Trophoblast cell (in vitro differentiated cells and primary cell): ENCODE data around the gene ADGRA3.
"Not testable (repeated sequence)": the region's sequence is repeated elsewhere in the genome, so short reads cannot be mapped to it uniquely, and the experiment has no call there.

Source experiments
- DNase-seq, 2 donors: peaks; one replicate each; pipeline ENCODE4 v3.0.0-alpha.2; 2016
- H2AFZ ChIP-seq: 2 replicates; pipeline ENCODE4 v1.6.1; 2013; ENCODE audit warnings: low read length, moderate library complexity, mild to moderate bottlenecking; ENCODE audit not compliant: insufficient read depth, poor library complexity
- H2AK5ac ChIP-seq: 2 replicates; pipeline ENCODE4 v1.6.1; 2013; ENCODE audit warnings: mild to moderate bottlenecking, low read length
- H2BK120ac ChIP-seq: 2 replicates; pipeline ENCODE4 v1.6.1; 2013; ENCODE audit warnings: low read length, mild to moderate bottlenecking, moderate library complexity; ENCODE audit not compliant: insufficient read depth, poor library complexity
- H2BK12ac ChIP-seq: 2 replicates; pipeline ENCODE4 v1.6.1; 2013; ENCODE audit warnings: mild to moderate bottlenecking, low read length, moderate library complexity
- H2BK5ac ChIP-seq: 2 replicates; pipeline ENCODE4 v1.6.1; 2013; ENCODE audit warnings: low read length, low read depth, moderate library complexity, mild to moderate bottlenecking; ENCODE audit not compliant: poor library complexity
- H3K14ac ChIP-seq: 2 replicates; pipeline ENCODE4 v1.6.1; 2013; ENCODE audit warnings: mild to moderate bottlenecking, low read length
- H3K18ac ChIP-seq: 2 replicates; pipeline ENCODE4 v1.6.1; 2013; ENCODE audit warnings: mild to moderate bottlenecking, low read length
- H3K23ac ChIP-seq: 2 replicates; pipeline ENCODE4 v1.6.1; 2013; ENCODE audit warnings: low read length
- H3K27ac ChIP-seq: 2 replicates; pipeline ENCODE4 v1.5.1; 2013; ENCODE audit warnings: low read depth, mild to moderate bottlenecking, inconsistent platforms, low read length, moderate library complexity
- H3K27me3 ChIP-seq: 2 replicates; pipeline ENCODE4 v1.6.1; 2013; ENCODE audit warnings: inconsistent platforms, mild to moderate bottlenecking, low read length, moderate library complexity; ENCODE audit not compliant: insufficient read depth
- H3K36me3 ChIP-seq, 2 experiments: 1 replicate in 1 of 2; 2 replicates in 1 of 2; pipeline ENCODE4 v1.6.1; 2013; ENCODE audit warnings: low read length in 2 of 2, mild to moderate bottlenecking in 2 of 2, moderate library complexity in 1 of 2; ENCODE audit not compliant: insufficient read depth in 2 of 2, control insufficient read depth in 1 of 2
- H3K4ac ChIP-seq: 2 replicates; pipeline ENCODE4 v1.6.1; 2013; ENCODE audit warnings: low read depth, mild to moderate bottlenecking, low read length, moderate library complexity
- H3K4me1 ChIP-seq, 2 experiments: 1 replicate in 1 of 2; 2 replicates in 1 of 2; pipeline ENCODE4 v1.6.1; 2013; ENCODE audit warnings: low read length in 2 of 2, mild to moderate bottlenecking in 2 of 2, moderate library complexity in 1 of 2; ENCODE audit not compliant: insufficient read depth in 2 of 2, control insufficient read depth in 1 of 2
- H3K4me2 ChIP-seq: 2 replicates; pipeline ENCODE4 v1.6.1; 2013; ENCODE audit warnings: inconsistent platforms, mild to moderate bottlenecking, low read length, moderate library complexity
- H3K4me3 ChIP-seq: 2 replicates; pipeline ENCODE4 v1.5.1; 2013; ENCODE audit warnings: mild to moderate bottlenecking, low read depth, low read length, inconsistent platforms
- H3K79me1 ChIP-seq: one replicate; pipeline ENCODE4 v1.6.1; 2013; ENCODE audit warnings: low read length
- H3K79me2 ChIP-seq: 2 replicates; pipeline ENCODE4 v1.6.1; 2013; ENCODE audit warnings: low read length, mild to moderate bottlenecking; ENCODE audit not compliant: control insufficient read depth, insufficient read depth, poor library complexity
- H3K9ac ChIP-seq: 2 replicates; pipeline ENCODE4 v1.6.1; 2013; ENCODE audit warnings: mild to moderate bottlenecking, low read length
- H3K9me3 ChIP-seq: 2 replicates; pipeline ENCODE4 v1.6.1; 2013; ENCODE audit warnings: low read depth, mild to moderate bottlenecking, control low read depth, inconsistent platforms, low read length; ENCODE audit not compliant: insufficient read depth
- H4K12ac ChIP-seq: 2 replicates; pipeline ENCODE4 v1.6.1; 2013; ENCODE audit warnings: low read depth, mild to moderate bottlenecking, low read length, moderate library complexity
- H4K8ac ChIP-seq: 2 replicates; pipeline ENCODE4 v1.6.1; 2013; ENCODE audit warnings: low read depth, mild to moderate bottlenecking, low read length, moderate library complexity
- H4K91ac ChIP-seq: one replicate; pipeline ENCODE4 v1.6.1; 2013; ENCODE audit warnings: low read depth, mild to moderate bottlenecking, low read length, moderate library complexity
- WGBS: extraction: QIAGEN DNeasy Blood & Tissue Kit; methylation state at CpG from one replicate; pipeline ENCODE4 v1.1.7; 2013; ENCODE audit warnings: missing lambda C conversion rate; ENCODE audit not compliant: insufficient read length, insufficient coverage; ENCODE audit errors: extremely low coverage; 5-methylcytosine and 5-hydroxymethylcytosine counted together

The ADGRA3 gene

DNA sequence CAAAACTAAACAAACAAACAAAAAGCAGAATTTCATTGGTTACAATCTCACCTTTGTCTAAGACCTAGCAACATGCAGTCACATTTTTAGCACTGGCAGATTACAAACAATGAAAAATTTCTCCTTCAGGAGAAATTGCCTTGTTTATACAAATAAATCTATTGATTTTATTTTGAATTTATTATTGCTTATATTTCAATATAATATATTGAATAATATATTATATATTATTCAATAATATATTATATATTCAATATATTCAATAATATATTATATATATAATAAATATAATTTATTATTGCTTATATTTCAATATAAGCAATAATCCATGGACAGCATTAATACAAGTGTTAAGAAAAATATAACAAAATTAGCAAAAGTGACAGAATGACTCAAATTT, 131.7 kb downstream of the ADGRA3 start:
- Histone ChIP-seq H3K36me3 (peaks cover 5 to 8% of the 10 kb centered on the region in 2 experiments), H3K79me2 (no peaks in the 10 kb centered on the region)

DNA sequence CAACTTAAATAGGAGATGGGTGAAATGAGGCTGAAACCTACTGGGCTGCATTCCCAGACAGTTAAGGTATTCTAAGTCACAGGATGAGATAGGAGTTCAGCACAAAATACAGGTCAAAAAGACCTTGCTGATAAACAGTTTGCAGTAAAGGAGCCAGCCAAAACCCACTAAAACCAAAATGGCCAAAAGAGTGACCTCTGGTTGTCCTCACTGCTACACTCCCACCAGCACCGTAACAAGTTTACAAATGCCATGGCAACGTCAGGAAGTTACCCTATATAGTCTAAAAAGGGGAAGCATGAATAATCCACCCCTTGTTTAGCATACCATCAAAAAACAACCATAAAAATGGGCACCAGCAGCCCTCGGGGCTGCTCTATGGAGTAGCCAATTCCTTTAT, 133.7 kb downstream of the ADGRA3 start:
- H3K23ac ChIP-seq, H3K9me3 ChIP-seq, H2AFZ ChIP-seq, H4K12ac ChIP-seq, H3K79me2 ChIP-seq, H3K4ac ChIP-seq, H3K36me3 ChIP-seq, H3K27ac ChIP-seq, H4K91ac ChIP-seq, H2BK5ac ChIP-seq, H4K8ac ChIP-seq, H3K4me3 ChIP-seq, H2BK12ac ChIP-seq, H3K4me2 ChIP-seq, H3K9ac ChIP-seq, H3K14ac ChIP-seq, H3K79me1 ChIP-seq, H3K4me1 ChIP-seq, H3K27me3 ChIP-seq, H2AK5ac ChIP-seq, H3K18ac ChIP-seq: not testable (repeated sequence)
- peak in 1 of 2 donors; percentile 33 for DNase-seq
- peak overlapping the region; percentile 29 for H2BK120ac ChIP-seq
- no CpG with 5 or more reads among the region's 3 CpGs for WGBS

More for the DNA sequence above, 131.7 kb downstream of the ADGRA3 start:
- Histone ChIP-seq H4K8ac (no peak overlapping the region), H3K4me2 (no peak overlapping the region), H2AK5ac (no peak overlapping the region), H3K27me3 (no peaks in the 10 kb centered on the region), H2BK120ac (no peak overlapping the region), H3K4ac (no peak overlapping the region), H3K79me1 (peaks cover 2% of the 10 kb centered on the region), H3K9ac (no peak overlapping the region), H2AFZ (no peak overlapping the region), H3K23ac (no peak overlapping the region), H2BK12ac (no peak overlapping the region), H2BK5ac (no peak overlapping the region), H3K4me1 (peaks cover 0 to 4% of the 10 kb centered on the region in 2 experiments), H3K4me3 (no peak overlapping the region), H3K27ac (no peak overlapping the region), H3K18ac (no peak overlapping the region), H4K12ac (no peak overlapping the region), H3K9me3 (no peaks in the 10 kb centered on the region), H3K14ac (no peak overlapping the region), H4K91ac (no peak overlapping the region)
- DNase-seq: no peak

DNA sequence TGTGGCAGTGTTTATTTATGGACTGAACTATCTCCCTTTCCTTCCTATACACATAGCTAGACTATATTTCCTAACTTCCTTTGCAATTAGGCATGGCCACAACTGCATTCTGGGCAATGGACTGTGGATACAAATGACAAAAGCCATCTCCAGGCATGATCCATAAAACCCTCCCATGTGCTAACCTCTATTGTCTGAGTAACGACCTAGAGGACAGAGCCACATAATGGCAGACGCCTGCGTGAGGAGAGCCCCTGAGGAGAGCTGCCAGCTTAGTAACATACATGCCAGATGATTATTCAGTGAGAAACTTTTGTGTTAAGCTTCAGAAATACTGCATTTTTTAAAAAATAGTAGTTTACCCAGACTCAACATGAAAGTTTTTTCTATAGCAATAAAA, 142.9 kb downstream of the ADGRA3 start:
- no peak overlapping the region for H2AK5ac ChIP-seq
- H3K14ac ChIP-seq: no peak overlapping the region
- no peak overlapping the region for H3K4me3 ChIP-seq
- H2BK5ac ChIP-seq: no peak overlapping the region
- no peak overlapping the region for H4K8ac ChIP-seq
- H3K4ac ChIP-seq: no peak overlapping the region
- no peak overlapping the region for H2AFZ ChIP-seq
- no peaks in the 10 kb centered on the region for H3K36me3 ChIP-seq
- H2BK120ac ChIP-seq: no peak overlapping the region
- H3K79me2 ChIP-seq: no peaks in the 10 kb centered on the region
- no peak overlapping the region for H4K12ac ChIP-seq
- H3K4me1 ChIP-seq: no peaks in the 10 kb centered on the region
- H3K18ac ChIP-seq: no peak overlapping the region
- H4K91ac ChIP-seq: no peak overlapping the region
- no peak overlapping the region for H2BK12ac ChIP-seq
- H3K27ac ChIP-seq: no peak overlapping the region
- H3K4me2 ChIP-seq: no peak overlapping the region
- WGBS: no CpG with 5 or more reads among the region's 3 CpGs
- no peaks in the 10 kb centered on the region for H3K27me3 ChIP-seq
- no peaks in the 10 kb centered on the region for H3K9me3 ChIP-seq
- DNase-seq: no peak
- H3K9ac ChIP-seq: no peak overlapping the region
- H3K23ac ChIP-seq: no peak overlapping the region
- no peaks in the 10 kb centered on the region for H3K79me1 ChIP-seq

DNA sequence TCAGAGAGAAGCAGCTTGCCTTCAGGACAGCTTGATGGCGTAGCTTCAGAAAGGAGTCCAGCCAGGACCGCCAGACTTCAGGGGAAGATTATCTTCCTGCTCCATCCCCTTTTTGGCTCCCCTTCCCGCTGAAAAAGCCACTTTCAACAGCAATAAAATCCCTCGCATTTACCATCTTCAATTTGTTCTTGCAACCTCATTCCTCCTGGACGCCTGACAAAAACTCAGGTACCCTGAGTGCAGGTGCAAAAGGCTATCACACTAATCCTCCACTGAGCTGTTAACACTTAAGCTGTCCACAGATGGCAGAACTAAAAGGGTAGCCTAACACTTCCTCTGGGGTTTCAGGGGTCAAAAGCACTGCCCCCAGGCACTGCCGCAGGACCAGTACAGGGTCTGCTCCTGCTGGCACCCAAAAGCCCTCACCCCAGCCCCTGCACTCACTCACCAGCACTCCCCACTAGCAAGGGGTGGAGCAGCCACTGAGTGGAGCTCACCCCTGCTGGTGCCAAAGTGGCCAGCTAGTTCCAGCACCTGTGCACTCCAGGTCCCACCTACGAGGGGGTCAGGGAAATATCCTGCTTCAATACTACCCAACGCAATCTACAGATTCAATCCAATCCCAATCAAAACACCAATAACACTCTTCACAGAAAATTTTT, 145.8 kb downstream of the ADGRA3 start:
- no peak overlapping the region for H4K91ac ChIP-seq
- H2BK5ac ChIP-seq: no peak overlapping the region
- H3K9me3 ChIP-seq: no peaks in the 10 kb centered on the region
- no peaks in the 10 kb centered on the region for H3K79me1 ChIP-seq
- H4K12ac ChIP-seq: no peak overlapping the region
- no peak overlapping the region for H3K4me3 ChIP-seq
- H2BK12ac ChIP-seq: no peak overlapping the region
- no peak overlapping the region for H3K9ac ChIP-seq
- no peak overlapping the region for H3K14ac ChIP-seq
- no peaks in the 10 kb centered on the region for H3K27me3 ChIP-seq
- H4K8ac ChIP-seq: no peak overlapping the region
- H3K4me2 ChIP-seq: no peak overlapping the region
- H3K4ac ChIP-seq: no peak overlapping the region
- H3K23ac ChIP-seq: peak overlapping the region; percentile 74
- H2AFZ ChIP-seq: no peak overlapping the region
- no peak overlapping the region for H3K27ac ChIP-seq
- no peak overlapping the region for H2BK120ac ChIP-seq
- WGBS: 100% methylated on average over 1 of the region's 8 CpGs
- no peak overlapping the region for H3K18ac ChIP-seq
- DNase-seq: no peak
- no peaks in the 10 kb centered on the region for H3K4me1 ChIP-seq
- H3K36me3 ChIP-seq: no peaks in the 10 kb centered on the region
- no peaks in the 10 kb centered on the region for H3K79me2 ChIP-seq
- H2AK5ac ChIP-seq: no peak overlapping the region
